Endothelial cell (in vitro differentiated cells): ENCODE data around the gene ZNHIT6. TPM values are rescaled to one million over a fixed set of nuclear protein-coding genes. Genes with fewer than 3 reads are reported as not detected.
A peak's percentile ranks its signal among the peaks of the same experiment; 100 is the strongest.

Source experiments
- DNase-seq: peaks from one replicate; pipeline ENCODE4 v3.0.0; 2021; ENCODE audit warnings: low spot score
- H3K27ac Mint-ChIP-seq: one replicate; pipeline ENCODE4 v1.8.0; 2021; ENCODE audit warnings: mixed read lengths, inconsistent platforms; ENCODE audit not compliant: unreplicated experiment
- H3K27me3 Mint-ChIP-seq: one replicate; pipeline ENCODE4 v1.8.0; 2021; ENCODE audit warnings: mild to moderate bottlenecking, moderate library complexity, mixed read lengths, inconsistent platforms; ENCODE audit not compliant: unreplicated experiment
- H3K36me3 Mint-ChIP-seq: one replicate; pipeline ENCODE4 v1.8.0; 2021; ENCODE audit warnings: mild to moderate bottlenecking, low read depth, mixed read lengths, inconsistent platforms; ENCODE audit not compliant: unreplicated experiment
- H3K4me1 Mint-ChIP-seq: one replicate; pipeline ENCODE4 v1.8.0; 2021; ENCODE audit warnings: mild to moderate bottlenecking, mixed read lengths, inconsistent platforms; ENCODE audit not compliant: unreplicated experiment
- H3K4me3 Mint-ChIP-seq: one replicate; pipeline ENCODE4 v1.8.0; 2021; ENCODE audit warnings: mild to moderate bottlenecking, mixed read lengths, inconsistent platforms; ENCODE audit not compliant: unreplicated experiment
- H3K9me3 Mint-ChIP-seq: one replicate; pipeline ENCODE4 v1.8.0; 2021; ENCODE audit warnings: mixed read lengths, inconsistent platforms; ENCODE audit not compliant: unreplicated experiment
- CTCF ChIP-seq: fragments of 200-600 bp; sonication (generic); IDR thresholded peaks from one replicate; pipeline ENCODE4 v1.5.0; 2021; ENCODE audit warnings: antibody characterized with exemption; ENCODE audit not compliant: unreplicated experiment
- total RNA-seq: library from RNA; stranded (reverse); fragmentation: NEBNext Ultra II Directional; extraction: Animal tissue kit (Norgen Biotek cat#: 25700); gene quantifications from one replicate; pipeline ENCODE4 v1.2.1, GENCODE V29; 2021; ENCODE audit not compliant: unreplicated experiment

Gene ZNHIT6
- total RNA-seq, 1 donor from 2014 or later = 22.6 TPM

DNA sequence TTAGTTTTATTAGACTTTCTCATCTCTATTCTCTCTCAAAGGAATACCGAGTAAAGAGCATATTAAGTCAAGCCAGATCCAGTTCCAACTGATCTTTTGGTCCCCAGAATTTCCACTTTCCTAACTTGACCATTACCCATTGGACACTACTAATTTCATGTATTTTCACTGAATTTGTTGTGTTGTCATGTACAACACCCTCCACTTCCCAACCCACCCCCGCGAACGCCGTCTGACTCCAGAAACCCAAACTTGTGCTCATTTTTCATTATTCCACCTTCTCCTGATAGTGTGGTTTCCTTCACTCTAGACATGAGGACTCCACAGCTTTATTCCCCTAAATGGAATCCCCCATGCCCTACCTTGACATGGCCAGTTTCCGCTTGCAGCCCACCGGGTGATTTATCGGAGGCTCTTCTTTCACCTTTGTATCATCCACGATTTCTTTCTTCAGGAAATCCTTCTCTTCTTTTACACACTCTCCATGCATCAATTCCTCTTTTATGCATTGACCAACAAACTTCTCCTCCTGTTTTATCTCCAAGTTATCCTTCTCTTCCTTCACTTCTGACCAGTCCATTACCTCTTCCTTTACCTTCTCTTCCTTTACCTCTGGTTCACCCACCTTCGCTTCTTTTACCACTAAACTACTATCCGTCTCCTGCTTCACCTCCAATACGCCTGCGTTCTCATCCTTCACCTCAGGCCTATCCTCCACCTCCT is 805 bp downstream of the ZNHIT6 start:
- Mint-ChIP-seq H3K9me3 (no peaks in the 10 kb centered on the region), H3K27ac (no peak overlapping the region), H3K4me1 (peaks cover 9% of the 10 kb centered on the region), H3K36me3 (peaks cover 11% of the 10 kb centered on the region), H3K4me3 (no peak overlapping the region), H3K27me3 (peaks cover 1% of the 10 kb centered on the region)
- DNase-seq = no peak
- TF ChIP-seq CTCF = no peak

DNA sequence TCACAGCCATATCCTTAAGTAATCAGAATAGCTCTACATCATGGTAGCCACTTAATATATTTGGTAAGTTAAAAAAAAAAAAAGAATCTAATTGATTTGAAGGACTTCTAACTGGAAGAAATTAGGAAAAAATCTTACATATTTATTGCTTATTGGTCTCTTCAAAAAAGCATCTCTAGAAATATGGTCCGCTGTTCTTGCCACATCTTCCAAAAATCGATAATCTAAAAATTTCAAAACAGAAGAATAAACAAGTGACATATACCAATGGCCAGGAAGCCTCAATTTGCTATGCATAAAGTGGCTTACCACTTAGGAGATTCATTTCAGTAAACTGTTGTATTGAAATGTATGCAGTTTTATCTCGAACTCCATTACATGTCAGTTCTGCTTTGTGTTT is 2.3 kb downstream of the ZNHIT6 start:
- H3K36me3 Mint-ChIP-seq = peaks cover 11% of the 10 kb centered on the region
- no peak for TF ChIP-seq CTCF
- H3K27ac Mint-ChIP-seq = peak overlapping the region; percentile 11
- peak overlapping the region; percentile 63 for H3K4me3 Mint-ChIP-seq
- H3K9me3 Mint-ChIP-seq = no peaks in the 10 kb centered on the region
- peaks cover 9% of the 10 kb centered on the region for H3K4me1 Mint-ChIP-seq
- DNase-seq = no peak
- H3K27me3 Mint-ChIP-seq = no peaks in the 10 kb centered on the region

- H3K4me1 Mint-ChIP-seq = peaks cover 6% of the 10 kb centered on the region
- no peak for DNase-seq
- H3K36me3 Mint-ChIP-seq = peaks cover 10% of the 10 kb centered on the region
- H3K4me3 Mint-ChIP-seq = no peak overlapping the region
- no peak for TF ChIP-seq CTCF
- H3K27me3 Mint-ChIP-seq = no peaks in the 10 kb centered on the region
- no peaks in the 10 kb centered on the region for H3K9me3 Mint-ChIP-seq
- no peak overlapping the region for H3K27ac Mint-ChIP-seq
These were observed 7.8 kb downstream of the ZNHIT6 start for GRCh38 chr1:85700422-85700821.

DNA sequence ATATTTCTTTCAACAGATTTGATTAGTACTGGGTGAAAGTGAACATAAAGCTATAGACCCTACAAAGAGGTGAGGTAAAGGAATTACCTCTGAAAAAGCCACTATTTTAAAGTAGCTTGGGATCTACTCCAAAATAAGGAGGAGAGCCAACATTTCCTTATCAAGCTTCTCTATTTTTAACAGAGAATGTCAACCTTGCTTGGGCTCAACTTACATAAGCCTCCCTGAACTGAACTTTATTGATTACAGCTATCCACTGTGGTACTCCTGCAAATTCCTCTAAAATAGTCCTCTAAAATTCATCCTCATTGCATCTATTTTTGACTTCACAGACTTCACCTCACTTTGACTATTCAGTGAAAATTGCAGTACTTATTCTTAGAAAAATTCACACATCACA is 10.3 kb downstream of the ZNHIT6 start:
- Mint-ChIP-seq H3K4me3 (no peak overlapping the region), H3K4me1 (no peaks in the 10 kb centered on the region), H3K27ac (no peak overlapping the region), H3K36me3 (peaks cover 4% of the 10 kb centered on the region), H3K27me3 (no peaks in the 10 kb centered on the region), H3K9me3 (no peaks in the 10 kb centered on the region)
- no peak for TF ChIP-seq CTCF
- DNase-seq = no peak

DNA sequence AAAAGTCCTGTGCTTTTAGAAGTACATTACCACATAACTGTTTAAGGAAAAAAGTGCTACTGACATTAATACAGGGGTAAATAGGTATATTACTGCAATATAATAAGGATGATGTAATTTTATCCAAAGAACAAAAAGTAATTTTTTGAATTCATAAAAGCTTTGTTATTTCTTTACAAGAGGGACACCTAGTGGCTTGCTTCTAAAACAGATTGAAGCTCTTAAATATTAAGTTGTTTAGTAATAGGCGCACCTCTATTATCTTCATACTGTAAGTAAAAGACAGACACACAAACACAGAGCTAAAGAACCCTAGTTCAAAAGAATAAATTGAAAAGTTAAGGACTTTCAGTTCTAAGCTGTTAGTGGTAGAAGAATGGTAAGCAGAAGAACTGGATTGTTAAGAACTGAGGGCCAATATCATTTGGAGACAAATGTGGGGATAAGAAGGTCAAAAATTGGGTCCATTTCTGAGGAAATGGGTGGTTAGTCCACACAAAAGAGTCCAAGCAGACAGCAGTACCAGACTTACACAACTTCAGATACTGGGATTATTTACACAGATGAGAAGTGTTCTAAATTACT is 15.4 kb downstream of the ZNHIT6 start:
- no peak for DNase-seq
- Mint-ChIP-seq H3K9me3 (no peaks in the 10 kb centered on the region), H3K4me3 (no peak overlapping the region), H3K36me3 (peaks cover 14% of the 10 kb centered on the region), H3K27ac (no peak overlapping the region), H3K27me3 (no peaks in the 10 kb centered on the region), H3K4me1 (no peaks in the 10 kb centered on the region)
- TF ChIP-seq CTCF = peak; percentile 23
